HG03521 (cell line): ENCODE measurements around the gene RBKS.
"Not testable (repeated sequence)": the region's sequence is repeated elsewhere in the genome, so short reads cannot be mapped to it uniquely, and the experiment has no call there.

Experiments
- ATAC-seq: cut with Tn5 transposase; IDR thresholded peaks from one replicate; pipeline ENCODE4 v1.9.1; 2021; ENCODE audit warnings: mild to moderate bottlenecking, moderate library complexity; ENCODE audit not compliant: unreplicated experiment

Gene RBKS

GRCh38 chr2:27771202-27771547, 119.0 kb downstream of the RBKS start:
- no peak for ATAC-seq

- no peak for ATAC-seq
Measured at GRCh38 chr2:27766287-27766661, 123.9 kb downstream of the RBKS start.

- no peak for ATAC-seq
Measured at GRCh38 chr2:27765621-27766286, 124.4 kb downstream of the RBKS start.

GRCh38 chr2:27764526-27764925, 125.7 kb downstream of the RBKS start:
- not testable (repeated sequence) for ATAC-seq

- ATAC-seq, result no peak
Measured at GRCh38 chr2:27763907-27764267, 126.3 kb downstream of the RBKS start.

DNA sequence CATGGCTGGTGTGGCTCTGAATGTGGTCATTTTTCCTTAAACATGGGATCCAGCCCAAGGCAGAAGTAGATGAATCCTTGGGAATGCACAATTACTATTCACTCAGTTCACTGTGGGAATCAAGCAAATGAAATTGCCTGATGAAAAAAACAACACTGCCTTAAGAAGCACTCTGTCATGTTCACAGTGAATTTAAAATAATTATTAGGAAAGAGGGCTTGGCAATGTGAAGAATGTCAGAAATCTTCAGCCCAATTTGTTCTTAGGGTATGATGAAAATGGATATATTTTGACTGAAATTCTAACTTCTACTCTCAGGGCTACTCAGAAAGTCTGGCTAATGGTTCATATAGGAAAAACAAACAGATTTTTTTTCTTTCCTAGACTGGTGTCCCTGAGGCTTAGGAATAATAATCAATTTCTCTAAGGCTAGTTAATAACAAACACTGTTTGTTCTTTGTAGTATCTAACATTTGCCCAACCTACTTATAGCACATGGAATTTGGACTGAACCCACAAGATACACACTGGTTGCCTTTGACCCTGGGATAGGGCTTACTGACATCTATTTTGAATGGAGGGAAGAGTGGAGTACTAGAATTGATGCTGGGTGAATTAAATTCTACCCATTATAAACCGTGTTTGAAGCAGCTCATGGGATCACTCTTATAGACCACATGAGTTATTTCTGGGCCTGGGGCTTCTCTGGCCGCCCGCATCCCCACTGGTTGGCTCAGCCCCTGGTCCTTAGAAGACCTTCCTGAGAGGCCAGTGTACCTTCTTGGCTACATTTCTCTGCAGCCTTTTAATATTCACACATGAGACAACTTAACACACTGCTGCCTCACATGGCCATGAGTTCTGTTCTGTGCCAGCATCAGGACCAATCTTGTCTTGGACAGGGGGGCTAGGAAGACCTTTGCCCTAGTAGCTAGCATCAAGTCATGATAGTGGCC, 127.0 kb downstream of the RBKS start:
- no peak for ATAC-seq

DNA sequence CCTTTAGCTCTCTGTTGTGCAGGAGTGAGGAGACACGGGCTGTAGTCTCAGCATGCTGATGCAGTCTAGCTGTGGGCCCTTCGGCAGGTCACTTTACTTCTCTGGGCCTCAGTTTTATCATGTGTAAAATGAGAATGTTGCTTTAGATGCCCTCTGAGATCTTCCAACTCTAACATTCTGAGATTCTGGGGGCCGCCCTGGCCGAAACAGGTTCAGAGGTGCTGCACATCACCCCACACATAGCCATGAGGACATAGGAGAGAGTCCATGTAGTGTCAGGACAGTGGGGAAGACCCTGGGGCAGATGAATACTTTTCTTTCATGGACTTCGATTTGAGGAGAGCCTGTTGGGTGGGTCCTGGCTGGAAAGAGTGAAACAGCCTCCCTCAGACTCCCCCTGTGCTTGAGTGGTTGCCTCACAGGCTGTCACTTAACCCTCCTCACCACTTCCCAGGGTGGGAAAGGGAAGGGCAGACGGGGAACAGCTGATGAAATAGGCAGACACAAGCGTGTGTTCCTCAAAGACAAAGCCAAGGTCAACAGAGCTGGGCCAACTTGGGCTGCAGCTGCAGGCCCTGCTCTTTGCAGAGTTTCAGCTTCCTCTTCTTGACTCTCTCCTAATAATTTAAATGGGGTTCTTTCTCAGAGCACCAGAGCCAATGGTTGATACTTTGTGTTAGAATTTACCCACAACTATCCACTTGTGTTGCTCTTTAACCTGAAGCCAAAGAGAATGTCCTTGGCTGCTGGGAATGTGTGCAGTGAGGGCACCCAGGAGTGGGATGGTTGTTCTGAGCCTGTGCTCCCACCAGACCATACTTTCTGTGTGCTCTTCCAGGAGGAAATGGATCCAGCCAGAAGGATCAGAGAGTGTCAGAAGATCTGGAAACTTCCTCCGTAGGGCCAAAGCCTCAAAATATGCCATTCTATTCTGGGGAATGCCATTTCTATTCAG, 133.4 kb downstream of the RBKS start:
- ATAC-seq, result no peak

GRCh38 chr2:27756091-27756490, 134.1 kb downstream of the RBKS start:
- ATAC-seq, result no peak

GRCh38 chr2:27754831-27755230, 135.4 kb downstream of the RBKS start:
- no peak for ATAC-seq

DNA sequence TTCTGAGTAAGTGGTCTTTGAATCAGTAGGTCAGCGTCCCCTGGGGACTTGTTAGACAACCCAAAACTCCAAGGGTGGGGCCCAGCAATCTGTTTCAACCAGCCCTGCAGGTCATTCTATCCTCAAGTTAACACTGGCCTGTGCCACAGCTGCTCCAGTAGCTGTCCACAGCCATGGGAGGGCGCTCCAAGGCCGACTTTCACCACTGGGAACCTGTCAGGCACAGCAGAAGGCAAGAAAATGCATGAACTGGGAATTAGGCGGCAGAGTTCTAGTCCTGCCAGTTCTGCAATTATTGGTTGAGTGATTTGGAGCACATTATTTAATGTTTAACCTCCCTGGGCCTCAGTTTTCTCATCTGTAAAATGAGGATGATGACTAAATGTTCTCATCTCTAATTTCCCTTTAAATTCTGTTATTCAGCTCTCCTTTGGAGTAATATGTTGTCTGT, 136.0 kb downstream of the RBKS start:
- no peak for ATAC-seq

- no peak for ATAC-seq
Measured at GRCh38 chr2:27752551-27753237, 137.5 kb downstream of the RBKS start.

- no peak for ATAC-seq
Measured at GRCh38 chr2:27751377-27751776, 138.8 kb downstream of the RBKS start.

- ATAC-seq, result not testable (repeated sequence)
Measured at GRCh38 chr2:27748803-27749554, 141.2 kb downstream of the RBKS start.

GRCh38 chr2:27747827-27748352, 142.3 kb downstream of the RBKS start:
- no peak for ATAC-seq

GRCh38 chr2:27746325-27746724, 143.9 kb downstream of the RBKS start:
- no peak for ATAC-seq

DNA sequence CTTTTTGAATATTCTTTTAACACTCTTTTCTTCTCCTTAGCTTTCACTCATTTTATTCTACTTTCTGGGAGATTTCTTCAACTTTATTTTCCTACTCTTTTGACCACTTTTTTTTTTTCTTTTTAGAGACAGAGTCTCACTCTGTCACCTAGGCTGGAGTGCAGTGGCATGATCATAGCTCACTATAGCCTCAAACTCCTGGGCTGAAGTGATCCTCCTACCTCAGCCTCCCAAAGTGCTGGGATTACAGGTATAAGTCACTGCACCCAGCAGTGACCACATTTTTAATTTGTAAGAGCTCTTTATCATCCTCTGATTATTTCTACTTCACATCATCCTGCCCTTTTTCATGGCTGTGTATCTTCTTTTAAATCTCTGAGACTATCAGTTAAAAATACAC, 144.7 kb downstream of the RBKS start:
- not testable (repeated sequence) for ATAC-seq

DNA sequence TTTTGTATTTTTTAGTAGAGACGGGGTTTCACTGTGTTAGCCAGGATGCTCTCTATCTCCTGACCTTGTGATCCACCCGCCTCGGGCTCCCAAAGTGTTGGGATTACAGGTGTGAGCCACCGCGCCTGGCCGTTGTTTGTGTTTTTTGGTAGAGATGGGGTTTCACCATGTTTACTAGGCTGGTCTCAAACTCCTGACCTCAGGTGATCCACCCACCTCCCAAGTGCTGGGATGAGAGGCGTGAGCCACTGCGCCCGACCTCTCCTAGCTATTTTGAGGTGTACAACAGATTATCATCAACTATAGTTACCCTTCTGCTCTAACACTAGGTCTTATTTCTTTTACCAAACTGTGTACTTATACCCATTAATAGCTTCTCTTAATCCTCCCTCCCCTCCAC, 147.6 kb downstream of the RBKS start:
- no peak for ATAC-seq

GRCh38 chr2:27741673-27742072, 148.5 kb downstream of the RBKS start:
- no peak for ATAC-seq

- no peak for ATAC-seq
Measured at GRCh38 chr2:27739058-27739373, 151.2 kb downstream of the RBKS start.
